K562 (cell line): ENCODE measurements around the gene DGCR2. TPM values are rescaled to one million over a fixed set of nuclear protein-coding genes. Genes with fewer than 3 reads are reported as not detected.

Experiments
- BCLAF1 ChIP-seq, 2 experiments: fragments of 450-650 bp in 1 of 2; IDR thresholded peaks; 2 replicates each; pipeline ENCODE4 v1.6.1; 2011 to 2017; ENCODE audit warnings: low read depth in 2 of 2, antibody characterized with exemption in 1 of 2, borderline replicate concordance in 1 of 2, low read length in 1 of 2, mild to moderate bottlenecking in 1 of 2, mixed read lengths in 1 of 2; ENCODE audit not compliant: control insufficient read depth in 1 of 2
- CGGBP1 ChIP-seq: fragments of 250-450 bp; sonication (Bioruptor Pico); IDR thresholded peaks from 2 replicates; pipeline ENCODE4 v1.9.0; 2021; ENCODE audit warnings: mild to moderate bottlenecking
- EWSR1 ChIP-seq: fragments of 450-650 bp; IDR thresholded peaks from 2 replicates; pipeline ENCODE4 v1.6.1; 2018; ENCODE audit warnings: borderline replicate concordance, mild to moderate bottlenecking, low read depth, moderate library complexity; ENCODE audit not compliant: partially characterized antibody
- GTF2F1 ChIP-seq: IDR thresholded peaks from 2 replicates; pipeline ENCODE4 v1.6.1; 2011; ENCODE audit warnings: low read depth, low read length, improper control_type of control experiment
- HDGF ChIP-seq: fragments of 450-650 bp; IDR thresholded peaks from 2 replicates; pipeline ENCODE4 v1.6.1; 2016
- KAT7 ChIP-seq: sonication (generic); formaldehyde crosslinking; IDR thresholded peaks from 2 replicates; pipeline ENCODE4 v1.8.0; 2022; ENCODE audit warnings: missing genetic modification reagents, mild to moderate bottlenecking, borderline replicate concordance
- MEIS2 ChIP-seq: fragments of 450-650 bp; IDR thresholded peaks from 2 replicates; pipeline ENCODE4 v1.6.1; 2014; ENCODE audit warnings: mild to moderate bottlenecking; ENCODE audit not compliant: partially characterized antibody
- NCOA6 ChIP-seq: fragments of 450-650 bp; IDR thresholded peaks from 2 replicates; pipeline ENCODE4 v1.6.1; 2017; ENCODE audit warnings: mild to moderate bottlenecking
- PTTG1 ChIP-seq: fragments of 450-650 bp; IDR thresholded peaks from 2 replicates; pipeline ENCODE4 v1.6.1; 2016; ENCODE audit warnings: low read depth, mild to moderate bottlenecking, missing genetic modification characterization, missing compliant biosample characterization
- SIRT6 ChIP-seq: IDR thresholded peaks from one replicate; pipeline ENCODE4 v1.6.1; 2012; ENCODE audit warnings: low read depth, mild to moderate bottlenecking, control low read depth, inconsistent platforms, low read length, moderate library complexity
- SMAD4 ChIP-seq: fragments of 250-450 bp; sonication (Bioruptor Pico); conservative IDR thresholded peaks from 2 replicates; pipeline ENCODE4 v1.8.0; 2021; ENCODE audit warnings: inconsistent platforms, mild to moderate bottlenecking, moderate library complexity
- ZFP91 ChIP-seq: sonication (generic); formaldehyde crosslinking; IDR thresholded peaks from 2 replicates; pipeline ENCODE4 v1.8.0; 2022; ENCODE audit warnings: mild to moderate bottlenecking, missing genetic modification reagents
- ZNF436 ChIP-seq: fragments of 250-450, 450-650 bp; sonication (Bioruptor Pico); formaldehyde crosslinking; IDR thresholded peaks from 2 replicates; pipeline ENCODE4 v1.7.0; 2020; ENCODE audit warnings: mild to moderate bottlenecking
- polyA plus RNA-seq, 8 experiments: library from polyadenylated mRNA; depleted of rRNA in 4 of 8; stranded (reverse) in 5 of 8; unstranded in 3 of 8; fragments of >200 nt; fragmentation: Nextera tagmentation in 2 of 8; fragmentation: Illumina TruSeq in 1 of 8; extraction: Ambion mirVana in 2 of 8; extraction: Trizol in 1 of 8; gene quantifications; 2 replicates each; pipeline versions ENCODE4 v1.2.1 to v1.2.3, GENCODE V29; 2011 to 2014; ENCODE audit warnings: inconsistent platforms in 1 of 8, missing spikeins in 1 of 8
- total RNA-seq, 7 experiments: library from RNA; depleted of rRNA in 6 of 7; stranded (reverse); fragments of >200 nt in 6 of 7; fragmentation: Illumina TruSeq in 2 of 7; extraction: Trizol in 2 of 7; gene quantifications; 2 replicates each; pipeline versions ENCODE4 v1.2.1 to v1.2.3, GENCODE V29; 2011 to 2021; ENCODE audit warnings: low replicate concordance in 1 of 7
- TF ChIP-seq, protein P1 (sequence below): sonication (generic); IDR thresholded peaks from 2 replicates; pipeline ENCODE4 v1.6.1; 2016
- TF ChIP-seq, protein P2 (sequence below), 2 experiments: fragments of 200-800 bp in 1 of 2; sonication (Bioruptor generic) in 1 of 2; sonication (generic) in 1 of 2; formaldehyde crosslinking in 1 of 2; IDR thresholded peaks in 1 of 2; conservative IDR thresholded peaks in 1 of 2; 2 replicates each; pipeline versions ENCODE4 v1.5.0 to v1.6.1; 2016 to 2020; ENCODE audit warnings: missing compliant biosample characterization in 1 of 2, missing genetic modification characterization in 1 of 2, missing genetic modification reagents in 1 of 2
- TF ChIP-seq, protein P3 (sequence below): sonication (generic); formaldehyde crosslinking; IDR thresholded peaks from 2 replicates; pipeline ENCODE4 v1.8.1; 2022; ENCODE audit warnings: missing genetic modification reagents

DGCR2 gene
- total and polyA plus RNA-seq, 9 of the 15 experiments (the other 6 are each of a cell fraction or from before 2014, with no cell fraction given) = 0.69 to 101 (median 56.4) TPM

- TF ChIP-seq, protein P1, sequence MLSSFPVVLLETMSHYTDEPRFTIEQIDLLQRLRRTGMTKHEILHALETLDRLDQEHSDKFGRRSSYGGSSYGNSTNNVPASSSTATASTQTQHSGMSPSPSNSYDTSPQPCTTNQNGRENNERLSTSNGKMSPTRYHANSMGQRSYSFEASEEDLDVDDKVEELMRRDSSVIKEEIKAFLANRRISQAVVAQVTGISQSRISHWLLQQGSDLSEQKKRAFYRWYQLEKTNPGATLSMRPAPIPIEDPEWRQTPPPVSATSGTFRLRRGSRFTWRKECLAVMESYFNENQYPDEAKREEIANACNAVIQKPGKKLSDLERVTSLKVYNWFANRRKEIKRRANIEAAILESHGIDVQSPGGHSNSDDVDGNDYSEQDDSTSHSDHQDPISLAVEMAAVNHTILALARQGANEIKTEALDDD = no peak
- no peak for TF ChIP-seq NCOA6
- no peak for TF ChIP-seq PTTG1
- TF ChIP-seq SMAD4 (CRISPR knock-in tag) = peak; percentile 52
- TF ChIP-seq CGGBP1 (CRISPR knock-in tag) = no peak; the same call in 1 of the 2 replicates
- 0 out of 2 replicates have a peak, but pooled peaks have one; percentile 62 for TF ChIP-seq ZFP91 (CRISPR knock-in tag)
- no peak for TF ChIP-seq BCLAF1 (IDR thresholded peaks at IDR 0.05; ENCODE audit: borderline replicate concordance in 1 of 2, control insufficient read depth in 1 of 2, low read depth in 2 of 2, low read length in 1 of 2)
- no peak for TF ChIP-seq KAT7 (CRISPR knock-in tag)
- TF ChIP-seq EWSR1 = no peak
- TF ChIP-seq, protein P2, sequence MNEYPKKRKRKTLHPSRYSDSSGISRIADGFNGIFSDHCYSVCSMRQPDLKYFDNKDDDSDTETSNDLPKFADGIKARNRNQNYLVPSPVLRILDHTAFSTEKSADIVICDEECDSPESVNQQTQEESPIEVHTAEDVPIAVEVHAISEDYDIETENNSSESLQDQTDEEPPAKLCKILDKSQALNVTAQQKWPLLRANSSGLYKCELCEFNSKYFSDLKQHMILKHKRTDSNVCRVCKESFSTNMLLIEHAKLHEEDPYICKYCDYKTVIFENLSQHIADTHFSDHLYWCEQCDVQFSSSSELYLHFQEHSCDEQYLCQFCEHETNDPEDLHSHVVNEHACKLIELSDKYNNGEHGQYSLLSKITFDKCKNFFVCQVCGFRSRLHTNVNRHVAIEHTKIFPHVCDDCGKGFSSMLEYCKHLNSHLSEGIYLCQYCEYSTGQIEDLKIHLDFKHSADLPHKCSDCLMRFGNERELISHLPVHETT (CRISPR knock-in tag; conservative IDR thresholded peaks at IDR 0.05 in 1 of 2, IDR thresholded peaks at IDR 0.05 in 1 of 2) = no peak
- TF ChIP-seq GTF2F1 = 0 out of 2 replicates have a peak, but pooled peaks have one; percentile 46
- no peak for TF ChIP-seq ZNF436 (CRISPR knock-in tag)
- TF ChIP-seq SIRT6 = peak; percentile 10
- no peak for TF ChIP-seq MEIS2
- TF ChIP-seq, protein P3, sequence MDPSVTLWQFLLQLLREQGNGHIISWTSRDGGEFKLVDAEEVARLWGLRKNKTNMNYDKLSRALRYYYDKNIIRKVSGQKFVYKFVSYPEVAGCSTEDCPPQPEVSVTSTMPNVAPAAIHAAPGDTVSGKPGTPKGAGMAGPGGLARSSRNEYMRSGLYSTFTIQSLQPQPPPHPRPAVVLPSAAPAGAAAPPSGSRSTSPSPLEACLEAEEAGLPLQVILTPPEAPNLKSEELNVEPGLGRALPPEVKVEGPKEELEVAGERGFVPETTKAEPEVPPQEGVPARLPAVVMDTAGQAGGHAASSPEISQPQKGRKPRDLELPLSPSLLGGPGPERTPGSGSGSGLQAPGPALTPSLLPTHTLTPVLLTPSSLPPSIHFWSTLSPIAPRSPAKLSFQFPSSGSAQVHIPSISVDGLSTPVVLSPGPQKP (CRISPR knock-in tag) = no peak
- no peak for TF ChIP-seq HDGF
Measured at GRCh38 chr22:19035474-19036228, 86.6 kb downstream of the DGCR2 start (continued).
